ENCODE measurements around the gene OSBPL9. TPM values are rescaled to one million over a fixed set of nuclear protein-coding genes. Genes with fewer than 3 reads are reported as not detected.

OSBPL9 gene
- polyA plus RNA-seq, 1 donor (not counting 4 experiments of a cell fraction or from before 2014, with no cell fraction given) = 62.7 TPM

DNA sequence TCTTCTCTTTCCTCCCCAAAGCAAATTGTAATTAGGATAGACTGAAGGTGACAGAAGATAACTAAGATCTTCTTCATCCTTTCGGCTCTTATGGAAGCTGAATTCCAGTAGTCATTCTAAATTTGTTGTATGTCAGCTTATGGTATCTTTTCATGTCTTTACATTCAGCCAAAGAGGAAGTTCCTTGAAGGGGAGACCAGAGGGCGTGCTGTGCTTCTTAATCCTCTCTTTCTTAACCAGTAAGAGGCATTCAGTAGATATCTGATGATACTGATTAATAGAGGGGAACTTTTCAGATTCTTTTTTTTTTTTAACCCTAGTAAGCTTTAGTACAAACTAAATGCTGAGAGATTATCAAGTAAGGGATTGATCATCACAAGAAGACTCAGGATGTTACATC lies 102.3 kb downstream of the OSBPL9 start:
- H3K4me1 ChIP-seq (ENCODE audit: control insufficient read depth, extremely low read depth, insufficient read depth, low read length) = no peaks in the 10 kb centered on the region
- TF ChIP-seq EZH2 (IDR thresholded peaks at IDR 0.05; ENCODE audit: low read length) = no peak
- TF ChIP-seq, protein P1, sequence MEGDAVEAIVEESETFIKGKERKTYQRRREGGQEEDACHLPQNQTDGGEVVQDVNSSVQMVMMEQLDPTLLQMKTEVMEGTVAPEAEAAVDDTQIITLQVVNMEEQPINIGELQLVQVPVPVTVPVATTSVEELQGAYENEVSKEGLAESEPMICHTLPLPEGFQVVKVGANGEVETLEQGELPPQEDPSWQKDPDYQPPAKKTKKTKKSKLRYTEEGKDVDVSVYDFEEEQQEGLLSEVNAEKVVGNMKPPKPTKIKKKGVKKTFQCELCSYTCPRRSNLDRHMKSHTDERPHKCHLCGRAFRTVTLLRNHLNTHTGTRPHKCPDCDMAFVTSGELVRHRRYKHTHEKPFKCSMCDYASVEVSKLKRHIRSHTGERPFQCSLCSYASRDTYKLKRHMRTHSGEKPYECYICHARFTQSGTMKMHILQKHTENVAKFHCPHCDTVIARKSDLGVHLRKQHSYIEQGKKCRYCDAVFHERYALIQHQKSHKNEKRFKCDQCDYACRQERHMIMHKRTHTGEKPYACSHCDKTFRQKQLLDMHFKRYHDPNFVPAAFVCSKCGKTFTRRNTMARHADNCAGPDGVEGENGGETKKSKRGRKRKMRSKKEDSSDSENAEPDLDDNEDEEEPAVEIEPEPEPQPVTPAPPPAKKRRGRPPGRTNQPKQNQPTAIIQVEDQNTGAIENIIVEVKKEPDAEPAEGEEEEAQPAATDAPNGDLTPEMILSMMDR (optimal IDR thresholded peaks at IDR 0.05 in 1 of 3, IDR thresholded peaks at IDR 0.05 in 1 of 3, conservative IDR thresholded peaks at IDR 0.05 in 1 of 3; ENCODE audit: extremely low read depth in 1 of 3, insufficient read depth in 2 of 3, low read length in 3 of 3) = no peak
- no peaks in the 10 kb centered on the region for H3K27me3 ChIP-seq (ENCODE audit: control insufficient read depth, extremely low read depth, insufficient read depth, low read length)
- no peak overlapping the region for H2AFZ ChIP-seq (ENCODE audit: control insufficient read depth, low read length)
- no peak overlapping the region for H3K4me3 ChIP-seq (ENCODE audit: control insufficient read depth in 2 of 3, extremely low read depth in 1 of 3, insufficient read depth in 2 of 3, low read depth in 1 of 3, low read length in 3 of 3)
- H3K9ac ChIP-seq (ENCODE audit: control insufficient read depth, extremely low read depth, insufficient read depth, low read length) = no peak overlapping the region
- dilution Hi-C loops (cut with MboI; ENCODE audit: extremely low pct_ligation_motif_present, low sequenced_read_pairs) = no loop called here
- FAIRE-seq (no peak), DNase-seq (ENCODE audit: low read depth, low spot score) (no peak)
- no peak overlapping the region for H3K4me2 ChIP-seq (ENCODE audit: control insufficient read depth, extremely low read depth, insufficient read depth, low read depth, low read length)
- H3K79me2 ChIP-seq (ENCODE audit: control insufficient read depth, insufficient read depth, low read length) = no peaks in the 10 kb centered on the region
- no peaks in the 10 kb centered on the region for H3K36me3 ChIP-seq (ENCODE audit: control insufficient read depth in 2 of 2, extremely low read depth in 1 of 2, insufficient read depth in 2 of 2, low read length in 2 of 2)
- H3K9me1 ChIP-seq (ENCODE audit: control insufficient read depth, extremely low read depth, insufficient read depth, low read length) = no peaks in the 10 kb centered on the region
- H3K27ac ChIP-seq (ENCODE audit: control insufficient read depth, insufficient read depth, low read length) = no peak overlapping the region
- no peaks in the 10 kb centered on the region for H4K20me1 ChIP-seq (ENCODE audit: control insufficient read depth, extremely low read depth, insufficient read depth, low read length)
- H3K9me3 ChIP-seq (ENCODE audit: control insufficient read depth, low read depth, low read length) = no peaks in the 10 kb centered on the region

DNA sequence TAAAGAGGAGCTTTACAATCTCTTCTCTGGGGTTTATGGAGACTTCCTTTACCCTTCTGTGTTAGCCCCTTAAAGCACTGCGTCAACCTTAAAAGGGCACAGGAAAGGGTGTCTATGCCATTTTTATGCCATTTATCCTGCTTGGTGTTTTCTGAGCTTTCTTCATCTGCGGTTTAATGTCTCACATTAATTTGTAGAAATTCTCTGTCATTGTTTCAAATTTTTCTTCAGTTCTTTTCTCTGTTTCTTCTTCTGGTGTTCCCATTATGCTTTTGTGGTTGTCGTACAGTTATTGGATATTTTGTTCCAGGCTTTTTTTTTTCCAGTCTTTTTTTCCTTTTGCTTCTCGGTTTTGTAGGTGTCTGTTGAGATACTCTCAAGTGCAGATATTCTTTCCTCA lies 107.9 kb downstream of the OSBPL9 start:
- no peak overlapping the region for H3K27ac ChIP-seq (ENCODE audit: control insufficient read depth, insufficient read depth, low read length)
- no peak overlapping the region for H3K9ac ChIP-seq (ENCODE audit: control insufficient read depth, extremely low read depth, insufficient read depth, low read length)
- H3K79me2 ChIP-seq (ENCODE audit: control insufficient read depth, insufficient read depth, low read length) = peaks cover under 1% of the 10 kb centered on the region
- H3K4me1 ChIP-seq (ENCODE audit: control insufficient read depth, extremely low read depth, insufficient read depth, low read length) = peaks cover 8% of the 10 kb centered on the region
- DNase-seq (ENCODE audit: low read depth, low spot score) (no peak), FAIRE-seq (no peak)
- H3K36me3 ChIP-seq (ENCODE audit: control insufficient read depth in 2 of 2, extremely low read depth in 1 of 2, insufficient read depth in 2 of 2, low read length in 2 of 2) = no peaks in the 10 kb centered on the region
- H4K20me1 ChIP-seq (ENCODE audit: control insufficient read depth, extremely low read depth, insufficient read depth, low read length) = no peaks in the 10 kb centered on the region
- H3K27me3 ChIP-seq (ENCODE audit: control insufficient read depth, extremely low read depth, insufficient read depth, low read length) = no peaks in the 10 kb centered on the region
- H3K9me3 ChIP-seq (ENCODE audit: control insufficient read depth, low read depth, low read length) = no peaks in the 10 kb centered on the region
- dilution Hi-C loops (cut with MboI; ENCODE audit: extremely low pct_ligation_motif_present, low sequenced_read_pairs) = no loop called here
- H3K4me2 ChIP-seq (ENCODE audit: control insufficient read depth, extremely low read depth, insufficient read depth, low read depth, low read length) = no peak overlapping the region
- no peaks in the 10 kb centered on the region for H3K9me1 ChIP-seq (ENCODE audit: control insufficient read depth, extremely low read depth, insufficient read depth, low read length)
- H3K4me3 ChIP-seq (ENCODE audit: control insufficient read depth in 2 of 3, extremely low read depth in 1 of 3, insufficient read depth in 2 of 3, low read depth in 1 of 3, low read length in 3 of 3) = no peak overlapping the region
- no peak for TF ChIP-seq EZH2 (IDR thresholded peaks at IDR 0.05; ENCODE audit: low read length)
- TF ChIP-seq, protein P1 (optimal IDR thresholded peaks at IDR 0.05 in 1 of 3, IDR thresholded peaks at IDR 0.05 in 1 of 3, conservative IDR thresholded peaks at IDR 0.05 in 1 of 3; ENCODE audit: extremely low read depth in 1 of 3, insufficient read depth in 2 of 3, low read length in 3 of 3) = no peak
- H2AFZ ChIP-seq (ENCODE audit: control insufficient read depth, low read length) = no peak overlapping the region

All from keratinocyte (primary cell).